ENCODE data around the gene LRMDA. TPM values are rescaled to one million over a fixed set of nuclear protein-coding genes. Genes with fewer than 3 reads are reported as not detected.

Gene LRMDA
- total and polyA plus RNA-seq, 2 donors (not counting 1 experiment from before 2014, with no cell fraction given), result 0.12 TPM; not detected in 1

GRCh38 chr10:75895259-75895658, 463.8 kb downstream of the LRMDA start:
- CTCF ChIA-PET, result no interaction called here

DNA sequence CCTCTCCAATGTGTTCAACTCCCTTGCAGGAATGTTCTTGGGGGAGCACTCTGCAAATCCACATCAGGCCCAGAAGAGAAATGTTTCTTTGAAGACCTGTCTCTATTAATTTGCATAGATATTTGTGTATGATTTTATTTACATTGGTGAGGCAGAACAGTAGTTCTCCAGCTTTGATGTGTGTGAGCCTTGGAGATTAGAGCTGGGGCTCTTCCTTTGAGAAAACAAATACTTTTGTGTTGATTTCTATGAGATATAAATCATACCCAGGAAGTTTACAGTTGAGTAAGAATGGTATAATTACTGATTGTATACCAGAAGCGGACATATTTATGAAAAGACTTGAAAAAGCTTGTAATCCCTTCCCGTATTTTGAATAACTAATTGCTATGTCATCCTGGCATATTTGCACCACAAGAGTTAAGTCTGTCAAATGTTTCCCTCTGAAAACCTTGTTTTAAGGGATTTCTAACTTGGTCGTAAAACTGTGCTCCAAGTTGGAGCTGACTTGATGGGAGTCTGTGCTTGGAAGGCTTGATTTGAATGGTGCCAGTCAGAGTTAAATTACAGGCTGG, 468.5 kb downstream of the LRMDA start:
- Histone ChIP-seq H3K36me3 (replicated peaks in 1 of 2; ENCODE audit: control extremely low read depth in 1 of 2, control insufficient read depth in 1 of 2, extremely low read depth in 1 of 2, insufficient read depth in 2 of 2, low read length in 1 of 2) (no peaks in the 10 kb centered on the region), H3K9me3 (ENCODE audit: control extremely low read depth in 1 of 3, control insufficient read depth in 2 of 3, insufficient read depth in 1 of 3, low read length in 2 of 3) (no peaks in the 10 kb centered on the region), H3K27me3 (replicated peaks in 1 of 4; ENCODE audit: control extremely low read depth in 1 of 4, control insufficient read depth in 3 of 4, insufficient read depth in 4 of 4, low read length in 3 of 4) (no peaks in the 10 kb centered on the region), H3K9ac (ENCODE audit: low read length) (no peak overlapping the region), H3K4me3 (ENCODE audit: control extremely low read depth in 1 of 5, extremely low read depth in 1 of 5, insufficient read depth in 1 of 5, low read depth in 2 of 5, low read length in 4 of 5) (no peak overlapping the region), H3K4me2 (replicated peaks; ENCODE audit: low read depth, low read length, poor library complexity, severe bottlenecking) (no peak overlapping the region), H3K79me2 (ENCODE audit: control insufficient read depth, insufficient read depth, low read length) (no peaks in the 10 kb centered on the region), H2AFZ (ENCODE audit: insufficient read depth, low read depth, low read length, poor library complexity, severe bottlenecking) (no peak overlapping the region), H3K27ac (ENCODE audit: low read length in 2 of 2) (no peak overlapping the region), H3K4me1 (ENCODE audit: control insufficient read depth in 2 of 2, insufficient read depth in 2 of 2, low read length in 2 of 2) (no peaks in the 10 kb centered on the region), H4K20me1 (ENCODE audit: control insufficient read depth, insufficient read depth, low read length, poor library complexity, severe bottlenecking) (no peaks in the 10 kb centered on the region)
- TF ChIP-seq, protein P1, sequence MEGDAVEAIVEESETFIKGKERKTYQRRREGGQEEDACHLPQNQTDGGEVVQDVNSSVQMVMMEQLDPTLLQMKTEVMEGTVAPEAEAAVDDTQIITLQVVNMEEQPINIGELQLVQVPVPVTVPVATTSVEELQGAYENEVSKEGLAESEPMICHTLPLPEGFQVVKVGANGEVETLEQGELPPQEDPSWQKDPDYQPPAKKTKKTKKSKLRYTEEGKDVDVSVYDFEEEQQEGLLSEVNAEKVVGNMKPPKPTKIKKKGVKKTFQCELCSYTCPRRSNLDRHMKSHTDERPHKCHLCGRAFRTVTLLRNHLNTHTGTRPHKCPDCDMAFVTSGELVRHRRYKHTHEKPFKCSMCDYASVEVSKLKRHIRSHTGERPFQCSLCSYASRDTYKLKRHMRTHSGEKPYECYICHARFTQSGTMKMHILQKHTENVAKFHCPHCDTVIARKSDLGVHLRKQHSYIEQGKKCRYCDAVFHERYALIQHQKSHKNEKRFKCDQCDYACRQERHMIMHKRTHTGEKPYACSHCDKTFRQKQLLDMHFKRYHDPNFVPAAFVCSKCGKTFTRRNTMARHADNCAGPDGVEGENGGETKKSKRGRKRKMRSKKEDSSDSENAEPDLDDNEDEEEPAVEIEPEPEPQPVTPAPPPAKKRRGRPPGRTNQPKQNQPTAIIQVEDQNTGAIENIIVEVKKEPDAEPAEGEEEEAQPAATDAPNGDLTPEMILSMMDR (IDR thresholded peaks at IDR 0.05), result no peak
- TF ChIP-seq EZH2 (IDR thresholded peaks at IDR 0.05; ENCODE audit: borderline replicate concordance, insufficient read depth, low read depth, low read length, poor library complexity, severe bottlenecking), result no peak
- Mint-ChIP-seq H3K27ac (no peak overlapping the region), H3K4me3 (no peak overlapping the region), H3K4me1 (no peaks in the 10 kb centered on the region), H3K9me3 (ENCODE audit: insufficient read depth) (no peaks in the 10 kb centered on the region), H3K27me3 (peaks cover 13% of the 10 kb centered on the region)
- intact Hi-C loops (cut with micrococcal nuclease), result no loop called here
- POLR2A ChIA-PET, result no interaction called here
- 100% methylated on average over 1 of the region's 3 CpGs for WGBS (ENCODE audit: insufficient coverage)
- DNase-seq (no peak), ATAC-seq (ENCODE audit: low read depth) (no peak)
- CTCF ChIA-PET, result no interaction called here

More at GRCh38 chr10:75895259-75895658, 463.8 kb downstream of the LRMDA start:
- H3K27ac ChIP-seq (ENCODE audit: low read length in 2 of 2), result no peak overlapping the region
- Mint-ChIP-seq H3K9me3 (ENCODE audit: insufficient read depth) (no peaks in the 10 kb centered on the region), H3K27me3 (no peaks in the 10 kb centered on the region), H3K4me3 (no peak overlapping the region), H3K27ac (no peak overlapping the region), H3K4me1 (no peaks in the 10 kb centered on the region)
- no peak overlapping the region for H3K9ac ChIP-seq (ENCODE audit: low read length)
- no peaks in the 10 kb centered on the region for H3K27me3 ChIP-seq (replicated peaks in 1 of 4; ENCODE audit: control extremely low read depth in 1 of 4, control insufficient read depth in 3 of 4, insufficient read depth in 4 of 4, low read length in 3 of 4)
- no peaks in the 10 kb centered on the region for H3K4me1 ChIP-seq (ENCODE audit: control insufficient read depth in 2 of 2, insufficient read depth in 2 of 2, low read length in 2 of 2)
- ATAC-seq (ENCODE audit: low read depth) (no peak), DNase-seq (no peak)
- no peak overlapping the region for H2AFZ ChIP-seq (ENCODE audit: insufficient read depth, low read depth, low read length, poor library complexity, severe bottlenecking)
- H3K9me3 ChIP-seq (ENCODE audit: control extremely low read depth in 1 of 3, control insufficient read depth in 2 of 3, insufficient read depth in 1 of 3, low read length in 2 of 3), result no peaks in the 10 kb centered on the region
- no peak for TF ChIP-seq EZH2 (IDR thresholded peaks at IDR 0.05; ENCODE audit: borderline replicate concordance, insufficient read depth, low read depth, low read length, poor library complexity, severe bottlenecking)
- TF ChIP-seq, protein P1 (IDR thresholded peaks at IDR 0.05), result no peak
- no peaks in the 10 kb centered on the region for H3K79me2 ChIP-seq (ENCODE audit: control insufficient read depth, insufficient read depth, low read length)
- intact Hi-C loops (cut with micrococcal nuclease), result no loop called here
- H4K20me1 ChIP-seq (ENCODE audit: control insufficient read depth, insufficient read depth, low read length, poor library complexity, severe bottlenecking), result no peaks in the 10 kb centered on the region
- no peak overlapping the region for H3K4me3 ChIP-seq (ENCODE audit: control extremely low read depth in 1 of 5, extremely low read depth in 1 of 5, insufficient read depth in 1 of 5, low read depth in 2 of 5, low read length in 4 of 5)
- H3K4me2 ChIP-seq (replicated peaks; ENCODE audit: low read depth, low read length, poor library complexity, severe bottlenecking), result no peak overlapping the region
- POLR2A ChIA-PET, result no interaction called here
- no peaks in the 10 kb centered on the region for H3K36me3 ChIP-seq (replicated peaks in 1 of 2; ENCODE audit: control extremely low read depth in 1 of 2, control insufficient read depth in 1 of 2, extremely low read depth in 1 of 2, insufficient read depth in 2 of 2, low read length in 1 of 2)
